H1 (cell line): Measurements from ENCODE around the gene NMB. TPM values are rescaled to one million over a fixed set of nuclear protein-coding genes. Genes with fewer than 3 reads are reported as not detected.

ENCODE experiments used
- BACH1 ChIP-seq: IDR thresholded peaks from 2 replicates; pipeline ENCODE4 v1.6.1; 2012; ENCODE audit warnings: low read length, improper control_type of control experiment
- BCL11A ChIP-seq, 2 experiments: IDR thresholded peaks; one replicate each; pipeline ENCODE4 v1.6.1; 2011; ENCODE audit warnings: low read depth in 2 of 2, low read length in 2 of 2, mild to moderate bottlenecking in 2 of 2
- BRCA1 ChIP-seq: IDR thresholded peaks from 2 replicates; pipeline ENCODE4 v1.6.1; 2012; ENCODE audit warnings: low read depth, low read length, improper control_type of control experiment
- CBX5 ChIP-seq: fragments of 300-800, 300-1000 bp; sonication (generic); IDR thresholded peaks from 2 replicates; pipeline ENCODE4 v1.7.1; 2016; ENCODE audit warnings: antibody characterized with exemption, low read length, low read depth
- CHD2 ChIP-seq: IDR thresholded peaks from 2 replicates; pipeline ENCODE4 v1.6.1; 2012; ENCODE audit warnings: low read length, improper control_type of control experiment
- EGR1 ChIP-seq: IDR thresholded peaks from 2 replicates; pipeline ENCODE4 v1.6.1; 2011; ENCODE audit warnings: low read depth, low read length, borderline replicate concordance
- FOSL1 ChIP-seq: IDR thresholded peaks from 2 replicates; pipeline ENCODE4 v1.6.1; 2011; ENCODE audit warnings: mild to moderate bottlenecking, low read depth, low read length, moderate library complexity; ENCODE audit not compliant: insufficient read depth
- GABPA ChIP-seq: IDR thresholded peaks from 2 replicates; pipeline ENCODE4 v1.6.1; 2011; ENCODE audit warnings: mild to moderate bottlenecking, low read length, moderate library complexity, borderline replicate concordance; ENCODE audit not compliant: insufficient read depth
- KDM4A ChIP-seq: IDR thresholded peaks from one replicate; pipeline ENCODE4 v1.7.1; 2012; ENCODE audit warnings: low read depth, mild to moderate bottlenecking, moderate library complexity, low read length, inconsistent platforms; ENCODE audit not compliant: severe bottlenecking
- KDM5A ChIP-seq: fragments of 200-600 bp; IDR thresholded peaks from 2 replicates; pipeline ENCODE4 v1.7.1; 2012; ENCODE audit warnings: mild to moderate bottlenecking, low read length, inconsistent platforms, mixed read lengths
- POLR2AphosphoS5 ChIP-seq: IDR thresholded peaks from 2 replicates; pipeline ENCODE4 v1.6.1; 2011; ENCODE audit warnings: low read depth, low read length
- POU5F1 ChIP-seq: IDR thresholded peaks from 2 replicates; pipeline ENCODE4 v1.6.1; 2011; ENCODE audit warnings: low read depth, mild to moderate bottlenecking, low read length, moderate library complexity
- RAD21 ChIP-seq, 2 experiments: IDR thresholded peaks in 1 of 2; conservative IDR thresholded peaks in 1 of 2; 2 replicates each; pipeline ENCODE4 v1.6.1; 2011; ENCODE audit warnings: low read depth in 2 of 2, low read length in 2 of 2, improper control_type of control experiment in 1 of 2, inconsistent platforms in 1 of 2, mild to moderate bottlenecking in 1 of 2, moderate library complexity in 1 of 2
- RXRA ChIP-seq: IDR thresholded peaks from 2 replicates; pipeline ENCODE4 v1.6.1; 2011; ENCODE audit warnings: low read depth, mild to moderate bottlenecking, low read length, moderate library complexity; ENCODE audit not compliant: insufficient read depth
- SIN3A ChIP-seq, 2 experiments: IDR thresholded peaks in 1 of 2; conservative IDR thresholded peaks in 1 of 2; 2 replicates each; pipeline ENCODE4 v1.6.1; 2011 to 2012; ENCODE audit warnings: low read length in 2 of 2, improper control_type of control experiment in 1 of 2, low read depth in 1 of 2, mild to moderate bottlenecking in 1 of 2
- SP1 ChIP-seq: IDR thresholded peaks from 2 replicates; pipeline ENCODE4 v1.6.1; 2011; ENCODE audit warnings: low read depth, low read length
- SP2 ChIP-seq: IDR thresholded peaks from 2 replicates; pipeline ENCODE4 v1.6.1; 2012; ENCODE audit warnings: mild to moderate bottlenecking, low read length, inconsistent platforms
- TAF1 ChIP-seq: IDR thresholded peaks from 2 replicates; pipeline ENCODE4 v1.6.1; 2011; ENCODE audit warnings: mild to moderate bottlenecking, low read depth, low read length
- TAF7 ChIP-seq: optimal IDR thresholded peaks from 2 replicates; pipeline ENCODE3; 2011; ENCODE audit warnings: low read depth, mild to moderate bottlenecking, inconsistent platforms, low read length, moderate library complexity, borderline replicate concordance
- YY1 ChIP-seq: IDR thresholded peaks from 2 replicates; pipeline ENCODE4 v1.6.1; 2011; ENCODE audit warnings: low read depth, mild to moderate bottlenecking, low read length
- polyA plus RNA-seq, 7 experiments: library from polyadenylated mRNA; depleted of rRNA in 3 of 7; stranded (reverse) in 5 of 7; unstranded in 2 of 7; fragments of >200 nt in 5 of 7; fragments of 200-250 nt in 2 of 7; gene quantifications; 1 replicate in 5 of 7; 2 replicates in 1 of 7; 4 replicates in 1 of 7; pipeline versions ENCODE4 v1.2.1 to v1.2.3, GENCODE V29; 2011 to 2013; ENCODE audit warnings: missing spikeins in 2 of 7, mixed read lengths in 2 of 7
- total RNA-seq: library from RNA; stranded (reverse); fragmentation: NEBNext Ultra II Directional; extraction: Animal tissue kit (Norgen Biotek cat#: 25700); gene quantifications from 2 replicates; pipeline ENCODE4 v1.2.1, GENCODE V29; 2021
- TF ChIP-seq, protein P1 (sequence below), 3 experiments: IDR thresholded peaks; 1 replicate in 2 of 3; 2 replicates in 1 of 3; pipeline versions ENCODE4 v1.5.1 to v1.6.1; 2011; ENCODE audit warnings: low read length in 3 of 3, mild to moderate bottlenecking in 3 of 3, inconsistent platforms in 2 of 3, low read depth in 1 of 3, moderate library complexity in 1 of 3; ENCODE audit not compliant: insufficient read depth in 1 of 3; ENCODE audit errors: control extremely low read depth in 1 of 3
- TF ChIP-seq, protein P2 (sequence below): IDR thresholded peaks from 2 replicates; pipeline ENCODE4 v1.6.1; 2012; ENCODE audit warnings: inconsistent platforms

Gene NMB
- total and polyA plus RNA-seq, 2 of the 8 experiments (the other 6 are each of a cell fraction or from before 2014, with no cell fraction given): 9.3 to 13.6 TPM

DNA sequence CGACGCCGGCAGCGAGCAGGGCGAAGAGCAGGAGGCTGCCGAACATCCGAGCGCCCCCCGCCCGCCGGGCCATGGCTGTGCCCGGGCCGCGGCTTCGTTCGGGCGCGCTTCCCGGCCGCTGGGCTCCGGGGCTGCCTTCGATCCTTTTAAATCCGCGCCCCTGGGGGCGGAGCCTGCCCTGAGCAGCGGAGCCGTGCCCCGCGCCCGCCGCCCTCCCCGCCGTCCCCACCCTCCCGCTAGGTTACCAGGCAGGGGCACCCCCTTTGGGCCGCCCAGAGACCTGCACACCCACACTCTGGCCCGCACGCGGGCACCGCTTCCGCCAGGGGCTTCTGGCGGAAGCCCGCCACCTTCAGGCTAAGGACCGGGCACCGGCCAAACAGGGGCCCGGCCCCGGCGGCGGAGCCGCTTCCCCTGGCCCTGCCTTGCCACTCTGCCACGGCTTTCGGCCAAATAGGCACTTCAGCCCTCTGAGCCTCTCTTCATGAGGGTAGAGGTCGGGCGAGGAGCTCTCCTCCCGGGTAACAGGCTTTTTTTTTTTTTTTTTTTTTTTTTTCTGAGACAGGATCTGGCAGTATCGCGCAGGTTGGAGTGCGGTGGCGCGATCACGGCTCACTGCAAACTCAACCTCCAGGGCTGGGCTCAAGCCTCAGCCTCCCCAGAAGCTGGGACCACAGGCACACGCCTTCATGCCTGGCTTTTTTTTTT lies at the start of gene NMB (continued):
- TF ChIP-seq RAD21 (IDR thresholded peaks at IDR 0.05 in 1 of 2, conservative IDR thresholded peaks at IDR 0.05 in 1 of 2; ENCODE audit: low read depth in 2 of 2, low read length in 2 of 2) (peak; percentile 43 to 63; a peak in 3 of 4 replicates), GABPA (peak; percentile 57), TAF1 (peak; percentile 46; the same call in 1 of the 2 replicates), CBX5 (no peak), RXRA (0 out of 2 replicates have a peak, but pooled peaks have one; percentile 47), BCL11A (IDR thresholded peaks at IDR 0.05; ENCODE audit: low read depth in 2 of 2, low read length in 2 of 2) (no peak), BRCA1 (no peak), KDM4A (peak; percentile 47), TAF7 (peak; percentile 52), POU5F1 (no peak), EGR1 (peak; percentile 50; the same call in 1 of the 2 replicates), YY1 (peak; percentile 64), KDM5A (no peak), SP2 (no peak), SIN3A (conservative IDR thresholded peaks at IDR 0.05 in 1 of 2, IDR thresholded peaks at IDR 0.05 in 1 of 2; ENCODE audit: low read depth in 1 of 2, low read length in 2 of 2) (peak; percentile 7 to 64; a peak in 1 of 4 replicates), POLR2AphosphoS5 (peak; percentile 26; the same call in 1 of the 2 replicates), BACH1 (0 out of 2 replicates have a peak, but pooled peaks have one; percentile 16), SP1 (no peak), FOSL1 (no peak), CHD2 (peak; percentile 49)
- TF ChIP-seq, protein P1, sequence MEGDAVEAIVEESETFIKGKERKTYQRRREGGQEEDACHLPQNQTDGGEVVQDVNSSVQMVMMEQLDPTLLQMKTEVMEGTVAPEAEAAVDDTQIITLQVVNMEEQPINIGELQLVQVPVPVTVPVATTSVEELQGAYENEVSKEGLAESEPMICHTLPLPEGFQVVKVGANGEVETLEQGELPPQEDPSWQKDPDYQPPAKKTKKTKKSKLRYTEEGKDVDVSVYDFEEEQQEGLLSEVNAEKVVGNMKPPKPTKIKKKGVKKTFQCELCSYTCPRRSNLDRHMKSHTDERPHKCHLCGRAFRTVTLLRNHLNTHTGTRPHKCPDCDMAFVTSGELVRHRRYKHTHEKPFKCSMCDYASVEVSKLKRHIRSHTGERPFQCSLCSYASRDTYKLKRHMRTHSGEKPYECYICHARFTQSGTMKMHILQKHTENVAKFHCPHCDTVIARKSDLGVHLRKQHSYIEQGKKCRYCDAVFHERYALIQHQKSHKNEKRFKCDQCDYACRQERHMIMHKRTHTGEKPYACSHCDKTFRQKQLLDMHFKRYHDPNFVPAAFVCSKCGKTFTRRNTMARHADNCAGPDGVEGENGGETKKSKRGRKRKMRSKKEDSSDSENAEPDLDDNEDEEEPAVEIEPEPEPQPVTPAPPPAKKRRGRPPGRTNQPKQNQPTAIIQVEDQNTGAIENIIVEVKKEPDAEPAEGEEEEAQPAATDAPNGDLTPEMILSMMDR (IDR thresholded peaks at IDR 0.05; ENCODE audit: control extremely low read depth in 1 of 3, insufficient read depth in 1 of 3, low read depth in 1 of 3, low read length in 3 of 3): peak; percentile 62 to 98 (median 62)
- TF ChIP-seq, protein P2, sequence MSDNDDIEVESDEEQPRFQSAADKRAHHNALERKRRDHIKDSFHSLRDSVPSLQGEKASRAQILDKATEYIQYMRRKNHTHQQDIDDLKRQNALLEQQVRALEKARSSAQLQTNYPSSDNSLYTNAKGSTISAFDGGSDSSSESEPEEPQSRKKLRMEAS: peak; percentile 60
